CD14-positive monocyte (primary cell): Measurements from ENCODE around the gene MRPL48. TPM values are rescaled to one million over a fixed set of nuclear protein-coding genes. Genes with fewer than 3 reads are reported as not detected.
A peak's percentile ranks its signal among the peaks of the same experiment; 100 is the strongest.

Source experiments
- DNase-seq, 3 donors: peaks; one replicate each; pipeline ENCODE4 v3.0.0-alpha.2; 2011 to 2022
- H2AFZ ChIP-seq: 2 replicates; pipeline ENCODE4 v1.6.0; 2012; ENCODE audit warnings: mild to moderate bottlenecking, low read depth, low read length, inconsistent platforms; ENCODE audit not compliant: insufficient read depth, poor library complexity, severe bottlenecking
- H3K27ac ChIP-seq, 2 donors: 1 replicate in 1 of 2; 2 replicates in 1 of 2; pipeline ENCODE4 v1.5.1; 2012 to 2013; ENCODE audit warnings: low read length in 2 of 2, control low read depth in 1 of 2, inconsistent platforms in 1 of 2, low read depth in 1 of 2, mild to moderate bottlenecking in 1 of 2
- H3K27me3 ChIP-seq, 2 donors: one replicate each; pipeline versions ENCODE4 v1.6.0 to v1.6.1; 2011 to 2013; ENCODE audit warnings: low read length in 2 of 2; ENCODE audit not compliant: control insufficient read depth in 2 of 2, insufficient read depth in 2 of 2
- H3K36me3 ChIP-seq, 2 donors: replicated peaks in 1 of 2; 1 replicate in 1 of 2; 2 replicates in 1 of 2; pipeline versions ENCODE4 v1.5.1 to v1.6.1; 2012 to 2013; ENCODE audit warnings: low read length in 2 of 2, control low read depth in 1 of 2, inconsistent platforms in 1 of 2, mild to moderate bottlenecking in 1 of 2; ENCODE audit not compliant: insufficient read depth in 2 of 2, control insufficient read depth in 1 of 2
- H3K4me1 ChIP-seq, 2 donors: 1 replicate in 1 of 2; 2 replicates in 1 of 2; pipeline versions ENCODE4 v1.5.1 to v1.6.1; 2012 to 2013; ENCODE audit warnings: low read length in 2 of 2, control low read depth in 1 of 2, inconsistent platforms in 1 of 2, mild to moderate bottlenecking in 1 of 2, moderate library complexity in 1 of 2; ENCODE audit not compliant: insufficient read depth in 2 of 2, control insufficient read depth in 1 of 2
- H3K4me2 ChIP-seq: replicated peaks from 2 replicates; pipeline ENCODE3; 2012; ENCODE audit warnings: low read length, moderate library complexity, mild to moderate bottlenecking; ENCODE audit not compliant: poor library complexity, severe bottlenecking; ENCODE audit errors: extremely low read depth
- H3K4me3 ChIP-seq, 3 experiments: fragments of 200-600 bp in 1 of 3; sonication (generic) in 1 of 3; replicated peaks in 1 of 3; 1 replicate in 2 of 3; 2 replicates in 1 of 3; pipeline ENCODE4 v1.5.1; 2011 to 2013; ENCODE audit warnings: low read length in 3 of 3, mild to moderate bottlenecking in 3 of 3, control low read depth in 2 of 3, low read depth in 2 of 3, inconsistent platforms in 1 of 3, moderate library complexity in 1 of 3
- H3K79me2 ChIP-seq: 2 replicates; pipeline ENCODE4 v1.6.0; 2012; ENCODE audit warnings: mild to moderate bottlenecking, control low read depth, inconsistent platforms, low read length, moderate library complexity; ENCODE audit not compliant: insufficient read depth
- H3K9ac ChIP-seq: 2 replicates; pipeline ENCODE4 v1.6.0; 2017; ENCODE audit warnings: low read length, mild to moderate bottlenecking; ENCODE audit not compliant: insufficient read depth, poor library complexity, severe bottlenecking
- H3K9me3 ChIP-seq, 2 donors: replicated peaks in 1 of 2; 1 replicate in 1 of 2; 2 replicates in 1 of 2; pipeline versions ENCODE4 v1.5.1 to v1.6.1; 2012 to 2013; ENCODE audit warnings: low read length in 2 of 2, control low read depth in 1 of 2; ENCODE audit not compliant: control insufficient read depth in 1 of 2, insufficient read depth in 1 of 2
- H4K20me1 ChIP-seq: 2 replicates; pipeline ENCODE4 v1.6.0; 2012; ENCODE audit warnings: mild to moderate bottlenecking, low read length, control low read depth, moderate library complexity; ENCODE audit not compliant: insufficient read depth
- H3K27ac Mint-ChIP-seq, 7 donors: one replicate each; pipeline ENCODE4 v1.8.0; 2020; ENCODE audit warnings: mild to moderate bottlenecking in 7 of 7, mixed read lengths in 7 of 7, moderate library complexity in 6 of 7, inconsistent platforms in 2 of 7
- H3K27me3 Mint-ChIP-seq, 3 donors: one replicate each; pipeline ENCODE4 v1.8.0; 2021 to 2022; ENCODE audit warnings: low read depth in 3 of 3, mild to moderate bottlenecking in 3 of 3, mixed read lengths in 3 of 3, moderate library complexity in 3 of 3, inconsistent platforms in 1 of 3
- H3K36me3 Mint-ChIP-seq, 2 donors: one replicate each; pipeline ENCODE4 v1.8.0; 2020; ENCODE audit warnings: mixed read lengths in 2 of 2, inconsistent platforms in 1 of 2, mild to moderate bottlenecking in 1 of 2
- H3K4me1 Mint-ChIP-seq: one replicate; pipeline ENCODE4 v1.8.0; 2020; ENCODE audit warnings: mild to moderate bottlenecking, mixed read lengths
- H3K4me3 Mint-ChIP-seq, 2 donors: one replicate each; pipeline ENCODE4 v1.8.0; 2020; ENCODE audit warnings: mild to moderate bottlenecking in 2 of 2, mixed read lengths in 2 of 2, moderate library complexity in 1 of 2
- H3K9me3 Mint-ChIP-seq, 7 donors: one replicate each; pipeline ENCODE4 v1.8.0; 2020 to 2022; ENCODE audit warnings: mixed read lengths in 7 of 7, mild to moderate bottlenecking in 6 of 7, moderate library complexity in 6 of 7, inconsistent platforms in 2 of 7
- WGBS: methylation state at CpG from one replicate; pipeline ENCODE4 v1.1.5; 2013; ENCODE audit warnings: missing lambda C conversion rate; ENCODE audit not compliant: insufficient coverage; 5-methylcytosine and 5-hydroxymethylcytosine counted together
- intact Hi-C, 2 donors: fragments of 100-400 bp; cut with micrococcal nuclease; formaldehyde crosslinking; loops; one replicate each; pipeline versions ENCODE4 v1.15.0 to v1.15.1; 2023
- polyA plus RNA-seq, 3 donors: library from polyadenylated mRNA; depleted of rRNA in 1 of 3; unstranded in 2 of 3; stranded (reverse) in 1 of 3; fragments of 300-500 nt in 2 of 3; fragments of >200 nt in 1 of 3; fragmentation: Illumina TruSeq in 2 of 3; gene quantifications; 1 replicate in 2 of 3; 2 replicates in 1 of 3; pipeline ENCODE4 v1.2.3, GENCODE V29; 2012 to 2021
- TF ChIP-seq, protein P1 (sequence below): fragments of 200-600 bp; IDR thresholded peaks from one replicate; pipeline ENCODE4 v1.8.0; 2022; ENCODE audit warnings: antibody characterized with exemption, mild to moderate bottlenecking

MRPL48 gene
- polyA plus RNA-seq, 3 donors, result 17.8 to 43.1 (median 42.9) TPM

DNA sequence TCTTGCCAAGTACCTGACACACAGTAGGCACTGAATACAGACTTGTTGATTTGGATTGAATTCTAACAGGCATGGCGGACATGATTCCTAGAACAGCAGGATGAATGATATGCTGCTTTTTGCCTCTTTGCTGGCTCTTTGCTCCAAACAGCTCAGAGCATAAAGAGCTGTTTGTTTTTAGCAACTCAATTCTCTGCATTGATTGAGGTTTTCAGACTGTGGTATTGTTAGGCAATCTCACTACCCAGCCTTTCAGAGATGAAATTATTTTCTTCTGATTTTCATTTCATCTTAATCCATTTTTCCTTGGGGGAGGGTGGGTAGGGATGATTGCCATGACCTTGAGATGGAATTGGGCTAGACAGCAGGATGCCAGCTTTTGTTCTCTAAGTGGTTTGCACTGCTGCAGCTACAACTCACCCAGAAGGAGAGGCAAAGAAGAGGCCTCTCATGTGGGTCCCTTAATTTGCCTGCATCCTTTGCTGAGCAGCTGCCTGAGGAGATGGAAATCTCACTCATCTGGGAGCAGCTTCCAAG lies 68.4 kb downstream of the MRPL48 start:
- Mint-ChIP-seq H3K4me1 (peaks cover 4% of the 10 kb centered on the region), H3K9me3 (peaks cover 0 to 3% (median 0%) of the 10 kb centered on the region in 7 donors), H3K4me3 (no peak overlapping the region), H3K27me3 (peaks cover 0 to 2% (median 1%) of the 10 kb centered on the region in 3 donors), H3K36me3 (peaks cover 33 to 63% of the 10 kb centered on the region in 2 donors), H3K27ac (no peak overlapping the region)
- H3K27ac ChIP-seq, result no peak overlapping the region
- H3K4me3 ChIP-seq, result no peak overlapping the region
- no peaks in the 10 kb centered on the region for H4K20me1 ChIP-seq
- TF ChIP-seq, protein P1, sequence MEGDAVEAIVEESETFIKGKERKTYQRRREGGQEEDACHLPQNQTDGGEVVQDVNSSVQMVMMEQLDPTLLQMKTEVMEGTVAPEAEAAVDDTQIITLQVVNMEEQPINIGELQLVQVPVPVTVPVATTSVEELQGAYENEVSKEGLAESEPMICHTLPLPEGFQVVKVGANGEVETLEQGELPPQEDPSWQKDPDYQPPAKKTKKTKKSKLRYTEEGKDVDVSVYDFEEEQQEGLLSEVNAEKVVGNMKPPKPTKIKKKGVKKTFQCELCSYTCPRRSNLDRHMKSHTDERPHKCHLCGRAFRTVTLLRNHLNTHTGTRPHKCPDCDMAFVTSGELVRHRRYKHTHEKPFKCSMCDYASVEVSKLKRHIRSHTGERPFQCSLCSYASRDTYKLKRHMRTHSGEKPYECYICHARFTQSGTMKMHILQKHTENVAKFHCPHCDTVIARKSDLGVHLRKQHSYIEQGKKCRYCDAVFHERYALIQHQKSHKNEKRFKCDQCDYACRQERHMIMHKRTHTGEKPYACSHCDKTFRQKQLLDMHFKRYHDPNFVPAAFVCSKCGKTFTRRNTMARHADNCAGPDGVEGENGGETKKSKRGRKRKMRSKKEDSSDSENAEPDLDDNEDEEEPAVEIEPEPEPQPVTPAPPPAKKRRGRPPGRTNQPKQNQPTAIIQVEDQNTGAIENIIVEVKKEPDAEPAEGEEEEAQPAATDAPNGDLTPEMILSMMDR, result no peak
- no peak overlapping the region for H3K9ac ChIP-seq
- no peaks in the 10 kb centered on the region for H3K9me3 ChIP-seq
- no peak for DNase-seq
- no CpG with 5 or more reads among the region's 1 CpG for WGBS
- peaks cover 9 to 31% of the 10 kb centered on the region in 2 donors for H3K36me3 ChIP-seq
- H3K79me2 ChIP-seq, result no peaks in the 10 kb centered on the region
- no peak overlapping the region for H3K4me2 ChIP-seq
- intact Hi-C loops, result no loop called here
- H3K27me3 ChIP-seq, result no peaks in the 10 kb centered on the region
- no peak overlapping the region for H2AFZ ChIP-seq
- H3K4me1 ChIP-seq, result no peaks in the 10 kb centered on the region

DNA sequence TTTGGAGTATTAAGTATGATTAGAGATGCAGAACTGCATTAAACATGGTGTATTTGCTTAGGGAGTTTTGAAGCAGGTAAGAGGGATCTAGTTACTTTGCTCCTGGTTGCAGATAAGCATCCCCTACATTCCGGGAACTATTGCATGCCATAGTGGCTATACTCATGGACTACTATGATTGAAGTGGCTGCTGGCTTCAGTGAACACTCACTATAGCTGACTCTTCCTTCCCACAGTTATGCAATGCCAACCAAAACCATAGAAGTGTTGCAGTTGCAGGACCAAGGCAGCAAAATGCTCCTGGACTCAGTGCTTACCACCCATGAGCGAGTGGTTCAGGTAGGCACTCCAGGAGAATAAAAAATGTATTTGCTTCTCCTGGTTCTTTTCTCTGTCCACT lies 72.0 kb downstream of the MRPL48 start:
- Histone ChIP-seq H3K4me1 (no peaks in the 10 kb centered on the region), H4K20me1 (no peaks in the 10 kb centered on the region), H3K36me3 (peaks cover 21 to 45% of the 10 kb centered on the region in 2 donors), H3K4me2 (no peak overlapping the region), H3K27ac (no peak overlapping the region), H3K79me2 (no peaks in the 10 kb centered on the region), H3K27me3 (no peaks in the 10 kb centered on the region), H3K9me3 (no peaks in the 10 kb centered on the region), H3K4me3 (no peak overlapping the region), H3K9ac (no peak overlapping the region), H2AFZ (no peak overlapping the region)
- peaks cover 0 to 1% (median 0%) of the 10 kb centered on the region in 3 donors for H3K27me3 Mint-ChIP-seq
- peaks cover 40 to 59% of the 10 kb centered on the region in 2 donors for H3K36me3 Mint-ChIP-seq
- H3K4me3 Mint-ChIP-seq, result no peak overlapping the region
- TF ChIP-seq, protein P1, result no peak
- peaks cover 0 to 3% (median 0%) of the 10 kb centered on the region in 7 donors for H3K9me3 Mint-ChIP-seq
- DNase-seq, result no peak
- H3K27ac Mint-ChIP-seq, result peak overlapping the region in 1 of 7 donors; percentile 3
- intact Hi-C loops, result no loop called here
- H3K4me1 Mint-ChIP-seq, result no peaks in the 10 kb centered on the region
- WGBS, result no CpG with 5 or more reads among the region's 2 CpGs
